GM21360 (cell line): ENCODE data around the gene ASB7.
"Not testable (repeated sequence)": the region's sequence is repeated elsewhere in the genome, so short reads cannot be mapped to it uniquely, and the experiment has no call there.

Experiments used
- ATAC-seq: cut with Tn5 transposase; IDR thresholded peaks from one replicate; pipeline ENCODE4 v1.9.1; 2021; ENCODE audit warnings: mild to moderate bottlenecking, moderate library complexity; ENCODE audit not compliant: unreplicated experiment

Gene ASB7, protein sequence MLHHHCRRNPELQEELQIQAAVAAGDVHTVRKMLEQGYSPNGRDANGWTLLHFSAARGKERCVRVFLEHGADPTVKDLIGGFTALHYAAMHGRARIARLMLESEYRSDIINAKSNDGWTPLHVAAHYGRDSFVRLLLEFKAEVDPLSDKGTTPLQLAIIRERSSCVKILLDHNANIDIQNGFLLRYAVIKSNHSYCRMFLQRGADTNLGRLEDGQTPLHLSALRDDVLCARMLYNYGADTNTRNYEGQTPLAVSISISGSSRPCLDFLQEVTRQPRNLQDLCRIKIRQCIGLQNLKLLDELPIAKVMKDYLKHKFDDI

DNA sequence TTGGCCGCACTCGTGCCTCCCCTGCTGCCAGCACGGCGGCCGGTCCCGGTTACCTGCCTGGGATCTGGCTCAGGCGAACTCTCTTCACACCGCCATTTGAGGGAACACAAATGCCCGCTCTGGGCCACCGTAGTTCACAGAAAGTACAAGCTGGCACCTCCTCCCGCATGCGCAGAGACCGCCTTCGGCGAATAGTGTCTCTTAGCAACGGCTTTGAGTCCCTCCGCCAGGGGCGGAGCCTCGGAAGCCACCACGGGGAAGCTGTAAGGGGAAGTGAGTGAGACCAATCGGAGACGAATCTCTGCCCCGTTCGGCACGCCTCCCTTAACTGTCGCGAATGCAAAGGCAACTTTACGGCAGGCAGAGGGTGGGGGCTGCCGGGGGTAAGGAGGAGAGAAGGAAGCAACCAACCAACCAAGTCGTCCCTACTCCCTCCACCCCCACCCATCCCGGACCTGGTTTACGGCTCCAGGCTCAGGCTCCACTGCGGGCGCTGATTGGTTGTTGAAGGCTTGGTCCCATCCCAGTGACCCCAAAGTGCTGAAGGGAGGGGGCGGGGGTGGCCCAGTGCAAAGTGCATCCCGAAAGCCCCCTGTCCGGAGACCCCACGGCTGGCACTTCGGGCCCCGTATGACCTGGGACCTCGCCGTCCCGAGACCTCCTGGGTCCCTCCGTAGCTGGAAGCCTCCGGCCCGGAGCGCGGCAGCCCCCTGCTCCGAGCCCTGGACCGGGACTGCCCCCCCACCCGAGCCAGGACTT, at the start of gene ASB7, which contains the start of gene LINS1:
TSS of gene ASB7 (plus strand) at position 526 of the 759 bp plus-strand sequence. CDS start 9,628 bp downstream, outside the sequence.
TSS of gene LINS1 (minus strand) at position 121 of the 759 bp plus-strand sequence. CDS start 21,342 bp downstream, outside the sequence.
- ATAC-seq, result peak; percentile 87

DNA sequence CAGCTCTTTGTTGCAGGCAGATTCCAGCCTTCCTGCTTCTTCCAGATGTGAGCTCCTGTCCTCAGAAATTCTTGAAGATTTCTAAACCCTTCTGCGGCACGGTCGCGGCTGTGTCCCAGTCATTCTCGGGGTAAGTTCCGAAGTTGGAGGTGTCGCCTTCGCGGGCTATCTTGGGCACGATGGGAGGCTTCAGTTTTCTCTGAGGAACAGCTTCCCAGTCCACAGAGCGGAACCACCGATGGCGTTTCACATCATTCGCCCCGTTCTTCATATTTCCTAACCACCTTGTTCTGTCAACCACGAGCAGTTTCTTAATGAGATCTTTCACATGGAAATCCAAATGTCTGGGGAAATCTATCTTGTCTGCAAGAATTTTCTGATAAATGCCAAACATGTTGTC, 48.9 kb upstream of the ASB7 start:
- no peak for ATAC-seq

DNA sequence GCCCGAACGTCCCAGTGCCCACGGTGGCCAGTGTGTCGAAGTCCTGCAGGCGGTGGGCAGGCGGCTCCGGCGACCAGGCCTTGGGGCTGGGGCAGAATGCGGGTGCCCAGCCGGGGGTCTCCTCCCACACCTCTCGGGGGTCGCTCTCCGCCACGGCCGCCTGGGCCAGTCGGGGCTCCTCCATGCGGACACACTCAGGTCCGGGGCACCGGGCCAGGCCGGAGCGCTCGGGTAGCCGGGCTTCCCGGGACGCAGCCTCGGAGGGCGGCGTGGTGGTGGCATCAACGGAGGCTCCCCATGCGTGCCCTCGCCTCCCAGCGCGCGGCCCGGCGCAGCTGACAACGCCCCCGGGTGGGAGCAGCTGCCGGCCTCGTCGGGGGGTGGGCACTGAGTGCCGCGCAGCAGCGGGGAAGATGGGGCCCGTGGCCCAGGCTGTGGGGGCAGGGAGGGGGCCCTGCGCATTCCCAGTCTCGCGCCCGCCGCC, 43.6 kb upstream of the ASB7 start:
- ATAC-seq, result no peak

DNA sequence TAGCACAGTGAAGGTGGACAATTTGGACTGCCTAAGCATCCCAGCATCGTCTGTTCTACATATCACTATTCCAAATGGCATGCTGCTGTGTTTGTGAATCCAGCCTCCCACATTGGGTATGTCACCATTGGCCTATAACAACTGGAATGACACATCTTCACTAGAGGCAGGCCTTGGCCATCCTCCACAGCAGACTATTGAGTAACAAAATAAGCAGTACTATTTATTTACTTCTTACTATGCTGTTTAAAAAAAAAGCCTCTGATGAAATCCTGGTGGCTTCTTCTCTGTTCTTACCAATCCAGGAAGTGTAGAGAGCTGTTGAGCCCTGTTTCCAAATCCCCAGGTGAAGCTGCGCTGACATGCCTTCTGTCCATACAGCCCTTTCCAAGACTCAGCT, 43.1 kb upstream of the ASB7 start:
- ATAC-seq, result no peak

DNA sequence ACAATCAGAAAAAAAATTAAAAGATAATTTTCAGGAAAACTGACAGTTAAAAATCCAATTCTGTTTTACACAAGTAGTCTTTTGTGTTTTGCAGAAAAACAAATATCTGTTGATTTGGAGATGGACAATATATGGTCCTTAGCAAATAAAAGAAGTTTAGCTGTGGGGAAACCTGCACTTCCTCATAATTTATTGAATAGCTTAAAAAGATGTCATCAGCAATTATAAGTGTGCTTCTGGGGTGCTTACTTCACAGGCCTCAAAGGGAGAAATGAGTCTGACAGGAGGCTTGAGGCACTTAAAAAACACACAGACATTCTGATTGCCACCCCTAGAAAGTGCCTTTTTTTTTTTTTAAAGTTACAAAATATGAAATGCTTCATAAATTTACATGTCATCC, 42.1 kb upstream of the ASB7 start:
- ATAC-seq, result no peak

DNA sequence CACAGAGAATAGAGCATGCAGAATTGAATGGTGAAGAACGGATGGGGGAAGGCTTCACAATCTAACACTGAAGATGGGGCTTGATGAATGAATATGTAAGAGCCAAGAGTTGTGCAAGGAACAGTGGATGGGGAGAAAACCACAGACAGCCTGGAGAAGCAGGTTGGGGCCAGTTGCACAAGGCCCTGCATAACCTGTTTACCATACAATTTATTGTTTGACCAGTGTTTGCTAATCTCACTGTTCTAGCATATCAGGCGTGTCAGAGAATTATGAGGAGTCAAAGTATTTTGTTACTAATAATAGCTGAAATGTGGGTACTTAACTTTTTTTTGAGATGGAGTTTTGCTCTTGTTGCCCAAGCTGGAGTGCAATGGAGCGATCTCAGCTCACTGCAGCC, 36.8 kb upstream of the ASB7 start:
- no peak for ATAC-seq

DNA sequence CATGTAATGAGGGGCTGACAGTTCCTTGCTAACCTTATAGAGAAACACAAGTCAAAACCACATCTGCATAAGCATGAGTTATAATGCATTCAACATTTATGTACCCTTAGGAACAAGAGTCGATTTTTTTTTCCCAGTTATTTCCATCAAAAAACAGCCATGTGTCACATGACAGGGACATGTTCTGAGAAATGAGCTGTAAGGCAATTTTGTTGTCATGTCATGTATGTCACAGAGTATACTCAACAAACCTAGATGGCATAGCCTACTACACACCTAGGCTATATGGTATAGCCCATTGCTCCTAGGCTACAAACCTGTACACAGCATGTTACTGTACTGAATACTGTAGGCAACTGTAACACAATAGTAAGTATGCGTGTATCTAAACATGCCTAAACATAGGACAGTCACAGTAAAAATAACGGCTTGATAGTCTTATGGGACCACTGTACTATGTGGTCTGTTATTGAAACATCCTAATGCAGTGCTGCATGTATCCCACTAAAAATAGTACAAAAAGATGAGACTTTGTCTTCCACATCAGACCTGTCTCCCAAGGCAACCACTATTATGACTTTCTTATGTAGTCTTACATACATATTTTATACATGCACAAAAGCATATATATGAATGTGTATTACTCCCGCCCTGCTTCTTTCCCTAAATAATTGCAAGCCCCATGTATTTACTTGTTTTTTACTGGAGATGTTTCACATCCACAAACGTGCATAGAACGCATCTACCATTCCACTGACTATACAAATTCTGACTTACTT, 35.4 kb upstream of the ASB7 start:
- no peak for ATAC-seq

DNA sequence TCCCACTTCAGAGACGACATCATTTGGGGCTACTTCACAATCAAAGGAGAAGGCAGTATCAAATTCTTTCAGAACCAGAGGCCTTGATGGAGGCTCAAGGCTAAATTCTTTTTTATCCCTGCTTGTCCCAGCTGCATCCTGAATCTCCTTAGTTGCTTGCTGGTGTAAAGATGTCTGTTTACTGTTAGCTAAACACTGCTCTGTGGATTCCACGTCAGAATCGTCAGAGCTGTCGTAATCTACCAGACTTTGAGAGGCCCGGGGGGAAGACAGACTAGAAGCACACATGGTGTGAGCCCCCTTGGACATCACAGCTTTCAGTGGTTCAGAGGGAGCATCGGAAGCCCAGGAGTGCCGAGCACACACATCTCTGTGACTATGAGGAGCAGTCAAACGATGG, 33.0 kb upstream of the ASB7 start:
- no peak for ATAC-seq

DNA sequence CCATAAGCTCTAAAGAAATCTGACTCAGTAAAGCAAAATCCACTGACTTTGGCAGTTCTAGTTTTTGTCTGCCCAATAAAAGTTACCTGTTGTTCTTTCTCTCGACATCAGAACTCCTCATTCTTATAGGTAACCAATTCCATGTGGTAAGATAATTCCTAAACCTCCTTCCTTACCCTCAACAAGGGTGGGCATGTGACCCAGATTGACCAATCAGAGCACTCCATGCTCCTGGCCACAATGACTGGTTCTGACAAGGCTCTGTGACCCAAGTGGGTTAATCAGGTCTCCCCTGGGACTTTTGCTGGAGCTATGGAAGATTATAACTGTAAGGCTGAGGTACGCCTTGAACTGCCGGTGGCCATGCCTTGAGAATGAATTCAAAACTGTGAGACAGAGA, 32.1 kb upstream of the ASB7 start:
- ATAC-seq, result no peak

DNA sequence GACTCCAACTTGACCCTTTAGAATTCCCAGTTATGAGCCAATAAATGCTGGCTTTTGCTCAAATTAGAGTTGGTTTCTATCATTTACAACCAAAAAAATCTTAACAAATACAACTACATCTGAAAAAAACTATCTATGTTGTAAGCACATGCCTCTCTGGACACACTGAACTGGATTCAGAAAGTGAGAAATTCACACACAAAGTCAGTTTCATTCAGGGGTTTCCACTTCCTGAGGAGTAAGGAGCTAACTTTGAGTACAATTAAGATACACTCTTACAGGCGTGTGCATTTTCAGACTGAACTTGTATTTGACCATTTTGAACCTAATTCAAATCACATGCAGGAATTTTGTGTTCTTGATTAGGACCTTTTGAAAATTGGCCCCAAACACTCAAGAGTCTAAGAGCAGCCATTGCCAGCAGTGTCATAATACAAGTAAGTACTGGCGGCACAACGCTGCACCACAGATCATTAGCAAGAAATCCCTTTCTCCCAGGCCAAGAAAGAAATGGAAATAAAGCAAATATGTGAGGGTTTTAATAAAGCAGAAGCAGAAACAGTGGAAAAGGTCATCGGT, 31.6 kb upstream of the ASB7 start:
- peak; percentile 86 for ATAC-seq

DNA sequence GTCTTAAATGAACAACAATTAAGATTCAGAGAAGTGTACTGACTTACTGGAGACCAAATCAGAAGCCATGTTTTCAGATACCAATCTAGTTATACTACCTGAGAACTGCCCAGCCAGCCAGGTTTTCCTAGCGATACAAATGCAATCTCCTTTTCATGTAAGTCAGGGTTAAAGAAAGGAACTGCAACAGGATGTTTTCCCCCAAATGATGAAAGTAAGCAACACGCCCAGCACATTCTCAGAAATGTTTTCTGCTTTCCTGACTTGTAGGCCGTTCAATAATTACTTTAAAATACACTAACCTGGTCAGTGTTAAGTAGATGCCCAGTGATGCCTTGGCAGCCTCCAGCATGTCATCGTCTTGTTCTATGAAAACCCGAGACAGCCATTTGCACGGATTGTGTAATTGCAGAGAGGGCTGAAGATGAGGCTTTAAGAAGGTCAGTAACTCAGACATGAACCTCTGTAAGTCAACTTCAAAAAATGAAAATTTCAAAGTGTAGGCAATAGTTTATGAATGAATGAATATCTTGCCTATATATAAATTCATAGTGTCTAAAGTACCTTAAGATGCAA, 30.7 kb upstream of the ASB7 start:
- ATAC-seq, result no peak

DNA sequence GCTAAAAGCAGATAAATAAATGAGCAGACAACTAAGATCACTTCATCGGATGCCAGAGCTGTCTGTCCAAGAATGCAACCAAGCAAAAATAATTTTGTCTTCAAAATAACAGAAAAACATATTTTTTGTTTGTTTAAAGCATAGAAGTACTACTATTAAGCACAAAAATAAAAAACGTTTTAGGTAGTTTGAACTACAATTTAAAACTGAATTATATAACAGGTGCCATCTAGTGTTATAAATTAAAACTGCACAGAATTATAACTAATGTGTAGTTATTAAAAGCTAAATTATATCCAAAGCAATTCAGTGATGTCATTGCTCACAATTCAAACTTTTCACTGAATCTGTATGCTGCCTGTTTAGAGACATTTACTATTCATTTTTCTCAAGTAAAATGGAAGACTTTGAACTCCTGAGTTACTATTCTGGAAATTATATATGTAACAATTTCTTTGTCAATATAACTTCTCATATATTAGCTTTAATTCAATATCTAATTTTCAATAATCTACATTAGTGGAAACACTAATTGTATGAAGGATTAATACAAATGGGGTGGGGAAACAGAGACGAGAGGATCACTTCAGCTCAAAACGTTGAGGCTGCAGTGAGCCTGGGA, 29.9 kb upstream of the ASB7 start:
- ATAC-seq, result no peak

DNA sequence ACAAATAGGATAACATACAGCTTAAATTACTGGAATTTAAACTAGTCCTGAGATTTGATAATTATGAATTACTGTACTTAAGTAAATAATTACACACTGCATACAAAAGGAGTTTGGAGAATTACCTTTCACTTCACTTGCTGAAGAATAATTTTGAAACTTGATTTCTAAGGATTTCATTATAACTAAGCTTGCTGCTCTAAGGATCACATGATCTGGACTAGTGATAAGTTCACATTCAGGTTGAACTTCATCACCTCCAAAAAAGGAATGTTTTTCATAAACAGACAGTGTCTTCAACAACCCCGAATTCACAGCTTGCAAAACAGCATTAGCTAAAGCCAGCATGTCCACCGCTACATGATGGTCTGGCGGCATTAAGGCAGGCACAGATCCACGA, 28.9 kb upstream of the ASB7 start:
- ATAC-seq, result no peak

DNA sequence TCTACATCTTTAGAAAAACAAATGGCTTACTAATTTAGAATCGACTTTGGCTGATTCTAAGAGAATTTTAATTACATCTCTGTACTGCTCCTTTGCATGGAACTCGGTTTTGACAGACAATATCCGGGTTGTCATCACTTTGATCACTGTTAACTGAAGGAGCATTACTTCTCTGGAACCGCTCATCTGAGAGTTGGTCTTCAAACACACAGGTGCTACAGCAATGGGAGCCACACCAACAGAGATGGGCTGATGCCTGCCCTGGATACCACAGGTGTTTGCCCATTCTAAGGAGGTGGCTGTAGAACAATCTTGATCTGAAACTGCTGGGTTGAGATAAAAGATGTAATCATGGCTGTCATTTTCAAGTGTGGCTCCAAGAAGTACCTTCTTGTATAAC, 22.0 kb upstream of the ASB7 start:
- ATAC-seq, result no peak

DNA sequence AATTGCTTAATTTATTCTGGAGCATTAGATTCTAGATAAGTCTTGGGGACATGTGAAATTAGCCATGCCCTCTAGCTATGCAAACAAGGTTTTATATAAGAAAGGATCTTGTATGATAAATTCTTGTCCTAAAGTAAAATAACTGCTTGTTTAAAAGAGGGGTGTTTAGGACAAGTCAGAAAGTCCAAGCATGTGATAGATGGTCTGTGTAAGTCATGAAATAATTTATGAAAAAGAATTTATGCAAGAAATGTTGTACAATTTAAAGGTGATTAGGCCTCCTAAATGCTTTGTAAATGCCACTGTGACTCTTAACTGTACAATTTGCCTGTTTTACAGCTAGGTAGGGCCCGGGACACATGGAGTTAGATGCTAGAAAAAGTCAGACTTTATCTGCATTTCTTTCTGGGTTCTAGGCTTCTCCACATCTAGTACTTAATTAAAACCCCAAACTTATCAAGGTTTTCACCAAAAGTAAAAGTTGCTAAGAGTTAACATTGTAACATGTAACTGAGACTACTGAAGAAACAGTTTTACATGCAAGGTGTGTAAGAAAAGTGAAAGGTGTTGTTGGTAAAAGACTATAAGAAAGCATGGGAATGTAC, 13.6 kb upstream of the ASB7 start:
- ATAC-seq, result no peak

DNA sequence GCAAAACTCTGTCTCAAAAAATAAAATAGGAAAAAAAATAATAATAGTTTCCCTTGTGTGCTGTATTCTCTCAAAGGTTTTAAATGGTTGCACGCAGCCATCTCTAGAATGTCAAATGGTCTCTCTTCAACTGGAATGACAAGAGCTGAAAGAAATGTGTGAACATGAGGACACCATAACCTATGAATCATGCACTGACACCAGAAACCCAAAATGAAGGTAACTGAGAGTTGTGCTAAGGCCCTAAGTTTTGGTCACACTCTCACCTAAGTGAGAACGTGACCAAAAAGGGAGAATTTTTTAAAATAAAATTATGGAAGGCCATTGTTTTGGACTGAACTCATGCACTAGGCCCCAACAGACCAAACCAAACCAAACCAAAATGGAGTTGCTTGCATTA, 11.2 kb upstream of the ASB7 start:
- not testable (repeated sequence) for ATAC-seq

DNA sequence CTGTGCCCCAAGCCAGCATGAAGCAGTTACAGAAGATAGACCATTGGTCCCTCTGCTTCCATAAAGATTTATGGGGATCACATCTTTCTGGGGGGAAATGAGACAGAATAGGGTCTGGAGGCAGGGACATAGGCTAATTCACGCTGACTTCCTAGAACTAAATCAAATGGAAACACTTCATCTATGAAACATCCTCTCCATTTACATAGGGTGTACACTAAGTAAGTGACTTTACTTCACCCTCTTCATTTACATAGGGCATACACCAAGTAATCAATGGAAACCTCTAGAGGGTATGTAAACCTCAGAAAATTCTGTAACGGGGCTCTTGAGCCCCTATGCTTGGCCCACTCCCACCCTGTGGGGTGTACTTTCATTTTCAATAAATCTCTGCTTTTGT, 10.6 kb upstream of the ASB7 start:
- no peak for ATAC-seq

DNA sequence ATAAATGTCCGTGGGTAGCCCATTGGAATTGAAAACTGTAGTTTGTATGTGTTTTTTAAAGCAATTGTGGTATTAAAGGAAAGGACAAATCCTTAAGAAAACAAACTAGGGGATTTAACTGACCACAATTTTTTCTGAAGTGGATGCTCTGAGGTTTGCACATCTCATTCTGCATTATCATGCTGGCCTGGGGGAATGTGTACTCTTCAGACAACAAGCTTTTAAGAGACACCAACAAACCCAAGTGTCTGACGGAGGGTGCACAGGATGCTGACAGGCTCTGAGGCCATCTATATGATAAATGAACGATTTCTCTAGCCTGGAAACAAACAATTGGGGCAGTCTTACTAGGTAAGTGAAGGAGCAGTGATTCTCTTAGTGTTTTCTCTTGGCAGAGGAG, 9.5 kb upstream of the ASB7 start:
- no peak for ATAC-seq

DNA sequence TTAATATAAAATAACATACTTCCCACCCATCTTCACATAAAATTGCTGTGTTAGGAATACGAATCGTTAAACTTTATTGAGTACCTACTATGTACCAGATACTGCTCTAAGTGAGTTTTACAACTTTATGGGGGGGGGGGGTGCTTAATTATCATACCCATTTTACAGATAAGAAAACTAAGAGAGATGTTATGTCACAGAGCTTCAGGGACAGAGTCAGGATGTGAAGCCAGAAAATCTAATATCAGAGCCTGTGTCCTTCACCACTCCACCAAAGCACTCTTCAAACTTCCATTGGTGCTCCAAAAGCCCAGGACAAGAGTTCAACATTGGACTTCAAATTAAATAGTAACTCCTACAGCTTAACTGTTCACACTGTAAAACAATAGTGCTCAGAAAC, 9.0 kb upstream of the ASB7 start:
- ATAC-seq, result no peak

DNA sequence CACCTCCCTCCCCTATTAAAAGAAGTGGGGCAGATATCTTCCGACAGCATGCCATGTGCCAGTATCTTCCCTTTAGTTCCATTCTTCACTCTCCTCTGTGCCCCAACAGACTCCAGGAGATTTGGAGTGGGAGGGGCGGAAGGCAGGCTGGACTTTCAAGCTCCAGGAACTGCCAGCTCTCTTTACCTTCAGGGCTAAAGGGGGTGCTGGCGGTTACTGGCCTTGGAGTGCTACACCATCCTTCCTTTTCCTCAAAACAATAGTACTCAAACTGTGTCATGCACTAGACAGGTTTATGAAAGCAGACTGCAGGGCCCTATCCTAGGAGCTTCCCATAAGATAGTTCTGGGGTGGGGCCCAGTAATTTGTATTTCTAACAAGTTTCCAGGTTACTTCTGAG, 6.4 kb upstream of the ASB7 start:
- no peak for ATAC-seq
